Measurements from ENCODE around the gene TPM2. TPM values are rescaled to one million over a fixed set of nuclear protein-coding genes. Genes with fewer than 3 reads are reported as not detected.

Gene TPM2
- total and polyA plus RNA-seq, 2 donors (not counting 1 experiment from before 2014, with no cell fraction given) = 2.4 to 6.3 TPM

DNA sequence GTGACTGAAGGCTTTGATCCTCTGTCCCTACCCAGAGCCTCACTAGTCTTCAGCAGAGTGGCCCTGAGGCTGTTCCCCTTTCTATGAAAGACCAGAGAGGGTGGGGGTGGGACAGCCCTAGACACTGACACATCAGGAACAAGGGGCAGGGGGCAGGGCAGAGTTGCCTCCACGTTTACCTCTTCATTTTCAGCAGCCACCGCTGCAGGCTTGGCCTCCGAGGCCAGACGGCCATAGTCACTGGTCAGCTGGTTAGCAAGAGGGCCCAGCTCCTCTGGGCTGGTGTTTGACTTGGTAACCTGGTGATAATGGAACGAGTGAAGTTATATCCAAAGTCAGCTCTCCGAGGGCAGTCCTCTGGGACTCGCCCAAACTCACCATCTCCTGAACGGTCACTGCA is 15.6 kb upstream of the TPM2 start:
- ATAC-seq (ENCODE audit: low read depth) (no peak), DNase-seq (no peak)
- Histone ChIP-seq H3K4me2 (replicated peaks; ENCODE audit: low read depth, low read length, poor library complexity, severe bottlenecking) (no peak overlapping the region), H3K9ac (ENCODE audit: low read length) (no peak overlapping the region), H3K4me1 (ENCODE audit: control insufficient read depth in 2 of 2, insufficient read depth in 2 of 2, low read length in 2 of 2) (no peaks in the 10 kb centered on the region), H3K79me2 (ENCODE audit: control insufficient read depth, insufficient read depth, low read length) (peaks cover 13% of the 10 kb centered on the region), H3K4me3 (ENCODE audit: control extremely low read depth in 1 of 5, extremely low read depth in 1 of 5, insufficient read depth in 1 of 5, low read depth in 2 of 5, low read length in 4 of 5) (no peak overlapping the region), H3K27me3 (replicated peaks in 1 of 4; ENCODE audit: control extremely low read depth in 1 of 4, control insufficient read depth in 3 of 4, insufficient read depth in 4 of 4, low read length in 3 of 4) (no peaks in the 10 kb centered on the region), H4K20me1 (ENCODE audit: control insufficient read depth, insufficient read depth, low read length, poor library complexity, severe bottlenecking) (peaks cover 18% of the 10 kb centered on the region), H3K9me3 (ENCODE audit: control extremely low read depth in 1 of 3, control insufficient read depth in 2 of 3, insufficient read depth in 1 of 3, low read length in 2 of 3) (no peaks in the 10 kb centered on the region), H3K27ac (ENCODE audit: low read length in 2 of 2) (no peak overlapping the region), H2AFZ (ENCODE audit: insufficient read depth, low read depth, low read length, poor library complexity, severe bottlenecking) (no peak overlapping the region), H3K36me3 (replicated peaks in 1 of 2; ENCODE audit: control extremely low read depth in 1 of 2, control insufficient read depth in 1 of 2, extremely low read depth in 1 of 2, insufficient read depth in 2 of 2, low read length in 1 of 2) (peaks cover 4 to 90% of the 10 kb centered on the region in 2 experiments)
- no peaks in the 10 kb centered on the region for H3K4me1 Mint-ChIP-seq
- ChIA-PET CTCF (interaction anchor here (20.4 kb wide), 1 partner anchor 11 kb away, joined by 195 read pairs; the partner anchor contains the start of gene TPM2), POLR2A (no interaction called here)
- no peaks in the 10 kb centered on the region for H3K9me3 Mint-ChIP-seq (ENCODE audit: insufficient read depth)
- H3K4me3 Mint-ChIP-seq = no peak overlapping the region
- intact Hi-C loops (cut with micrococcal nuclease) = no loop called here
- whole genome bisulfite sequencing (ENCODE audit: insufficient coverage) = 93% methylated on average over 8 of the region's 8 CpGs
- no peak overlapping the region for H3K27ac Mint-ChIP-seq
- H3K27me3 Mint-ChIP-seq = no peaks in the 10 kb centered on the region
- TF ChIP-seq EZH2 (IDR thresholded peaks at IDR 0.05; ENCODE audit: borderline replicate concordance, insufficient read depth, low read depth, low read length, poor library complexity, severe bottlenecking) = no peak
- TF ChIP-seq, protein P1, sequence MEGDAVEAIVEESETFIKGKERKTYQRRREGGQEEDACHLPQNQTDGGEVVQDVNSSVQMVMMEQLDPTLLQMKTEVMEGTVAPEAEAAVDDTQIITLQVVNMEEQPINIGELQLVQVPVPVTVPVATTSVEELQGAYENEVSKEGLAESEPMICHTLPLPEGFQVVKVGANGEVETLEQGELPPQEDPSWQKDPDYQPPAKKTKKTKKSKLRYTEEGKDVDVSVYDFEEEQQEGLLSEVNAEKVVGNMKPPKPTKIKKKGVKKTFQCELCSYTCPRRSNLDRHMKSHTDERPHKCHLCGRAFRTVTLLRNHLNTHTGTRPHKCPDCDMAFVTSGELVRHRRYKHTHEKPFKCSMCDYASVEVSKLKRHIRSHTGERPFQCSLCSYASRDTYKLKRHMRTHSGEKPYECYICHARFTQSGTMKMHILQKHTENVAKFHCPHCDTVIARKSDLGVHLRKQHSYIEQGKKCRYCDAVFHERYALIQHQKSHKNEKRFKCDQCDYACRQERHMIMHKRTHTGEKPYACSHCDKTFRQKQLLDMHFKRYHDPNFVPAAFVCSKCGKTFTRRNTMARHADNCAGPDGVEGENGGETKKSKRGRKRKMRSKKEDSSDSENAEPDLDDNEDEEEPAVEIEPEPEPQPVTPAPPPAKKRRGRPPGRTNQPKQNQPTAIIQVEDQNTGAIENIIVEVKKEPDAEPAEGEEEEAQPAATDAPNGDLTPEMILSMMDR (IDR thresholded peaks at IDR 0.05) = no peak

DNA sequence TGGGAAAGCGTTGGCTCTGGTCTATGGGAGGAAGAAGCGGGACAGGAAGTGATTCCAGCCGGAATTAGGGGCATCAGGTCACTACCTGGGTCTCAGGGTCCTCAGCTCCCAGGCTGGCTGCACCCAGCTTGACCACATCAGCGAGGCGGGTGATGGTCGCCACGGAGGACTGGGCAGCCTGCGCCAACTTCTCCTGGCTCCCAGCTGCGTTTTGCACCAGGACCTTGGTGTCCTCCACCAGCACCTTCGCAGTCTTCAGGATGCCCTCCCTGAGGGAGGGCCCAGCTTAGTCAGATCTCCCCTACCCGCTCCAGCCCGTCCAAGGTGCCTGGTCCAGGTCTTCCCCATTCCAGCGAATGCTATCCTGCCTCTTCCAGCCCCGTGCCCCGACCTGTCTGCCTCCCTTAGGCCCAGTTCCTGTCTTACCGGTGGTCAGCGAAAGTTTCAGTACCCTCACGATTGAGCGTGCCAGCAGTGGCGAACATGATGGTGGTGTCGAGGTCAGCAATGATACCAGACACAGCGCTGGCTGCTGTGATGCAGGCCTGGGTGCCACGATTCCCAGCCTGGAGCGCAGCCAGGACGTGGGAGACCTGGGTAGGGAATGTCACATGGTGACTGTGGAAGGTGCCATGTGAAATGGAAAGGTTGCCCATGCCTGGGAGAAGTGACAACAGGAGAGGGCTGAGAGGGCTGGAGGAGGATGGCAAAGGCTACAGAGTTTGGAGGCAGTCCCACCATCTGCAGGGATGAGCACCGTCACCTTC is 14.4 kb upstream of the TPM2 start:
- H3K27me3 Mint-ChIP-seq = no peaks in the 10 kb centered on the region
- H3K9me3 Mint-ChIP-seq (ENCODE audit: insufficient read depth) = no peaks in the 10 kb centered on the region
- Histone ChIP-seq H3K4me1 (ENCODE audit: control insufficient read depth in 2 of 2, insufficient read depth in 2 of 2, low read length in 2 of 2) (no peaks in the 10 kb centered on the region), H3K9ac (ENCODE audit: low read length) (no peak overlapping the region), H2AFZ (ENCODE audit: insufficient read depth, low read depth, low read length, poor library complexity, severe bottlenecking) (no peak overlapping the region), H3K27me3 (replicated peaks in 1 of 4; ENCODE audit: control extremely low read depth in 1 of 4, control insufficient read depth in 3 of 4, insufficient read depth in 4 of 4, low read length in 3 of 4) (no peaks in the 10 kb centered on the region), H3K4me2 (replicated peaks; ENCODE audit: low read depth, low read length, poor library complexity, severe bottlenecking) (no peak overlapping the region), H3K36me3 (replicated peaks in 1 of 2; ENCODE audit: control extremely low read depth in 1 of 2, control insufficient read depth in 1 of 2, extremely low read depth in 1 of 2, insufficient read depth in 2 of 2, low read length in 1 of 2) (peaks cover 4 to 97% of the 10 kb centered on the region in 2 experiments), H3K4me3 (ENCODE audit: control extremely low read depth in 1 of 5, extremely low read depth in 1 of 5, insufficient read depth in 1 of 5, low read depth in 2 of 5, low read length in 4 of 5) (no peak overlapping the region), H3K27ac (ENCODE audit: low read length in 2 of 2) (no peak overlapping the region), H3K79me2 (ENCODE audit: control insufficient read depth, insufficient read depth, low read length) (peaks cover 13% of the 10 kb centered on the region), H3K9me3 (ENCODE audit: control extremely low read depth in 1 of 3, control insufficient read depth in 2 of 3, insufficient read depth in 1 of 3, low read length in 2 of 3) (no peaks in the 10 kb centered on the region), H4K20me1 (ENCODE audit: control insufficient read depth, insufficient read depth, low read length, poor library complexity, severe bottlenecking) (peaks cover 25% of the 10 kb centered on the region)
- WGBS (ENCODE audit: insufficient coverage) = 98% methylated on average over 26 of the region's 26 CpGs
- intact Hi-C loops (cut with micrococcal nuclease) = no loop called here
- H3K4me1 Mint-ChIP-seq = no peaks in the 10 kb centered on the region
- no peak overlapping the region for H3K4me3 Mint-ChIP-seq
- CTCF ChIA-PET = interaction anchor here (20.4 kb wide), 1 partner anchor 9 kb away, joined by 195 read pairs; the partner anchor contains the start of gene TPM2
- H3K27ac Mint-ChIP-seq = no peak overlapping the region
- POLR2A ChIA-PET = no interaction called here
- no peak for TF ChIP-seq EZH2 (IDR thresholded peaks at IDR 0.05; ENCODE audit: borderline replicate concordance, insufficient read depth, low read depth, low read length, poor library complexity, severe bottlenecking)
- TF ChIP-seq, protein P1 (IDR thresholded peaks at IDR 0.05) = no peak
- DNase-seq (no peak), ATAC-seq (ENCODE audit: low read depth) (no peak)
